NCI-H1417 treated with DMSO at 0.1 percent for 48 hours (cell line): ENCODE measurements around the gene PPP1CC.

ENCODE experiments used
- DNase-seq: peaks from one replicate; lab custom pipeline; 2025; lab: John Stamatoyannopoulos, UW

The PPP1CC gene

GRCh38 chr12:110687396-110688169, 55.1 kb downstream of the PPP1CC start:
- no peak for DNase-seq

GRCh38 chr12:110686294-110686903, 56.3 kb downstream of the PPP1CC start:
- no peak for DNase-seq

- DNase-seq, result no peak
These were observed 58.3 kb downstream of the PPP1CC start for GRCh38 chr12:110684312-110684836.

- DNase-seq, result no peak
These were observed 58.8 kb downstream of the PPP1CC start for GRCh38 chr12:110683888-110684287.

- no peak for DNase-seq
These were observed 62.7 kb downstream of the PPP1CC start for GRCh38 chr12:110680032-110680431.

GRCh38 chr12:110679201-110679600, 63.5 kb downstream of the PPP1CC start:
- DNase-seq, result no peak

- no peak for DNase-seq
These were observed 64.7 kb downstream of the PPP1CC start for GRCh38 chr12:110677982-110678381.

GRCh38 chr12:110677206-110677911, 65.3 kb downstream of the PPP1CC start:
- DNase-seq, result no peak

GRCh38 chr12:110676171-110676570, 66.5 kb downstream of the PPP1CC start:
- DNase-seq, result no peak

- DNase-seq, result no peak
These were observed 72.5 kb downstream of the PPP1CC start for GRCh38 chr12:110670161-110670701.
